Right renal pelvis (tissue), 4 donors: ENCODE measurements around the gene TEX2. TPM values are rescaled to one million over a fixed set of nuclear protein-coding genes. Genes with fewer than 3 reads are reported as not detected.
"Not testable (repeated sequence)": the region's sequence is repeated elsewhere in the genome, so short reads cannot be mapped to it uniquely, and the experiment has no call there.

Experiments used
- DNase-seq, 4 donors: peaks; one replicate each; pipeline ENCODE4 v3.0.0-alpha.2; 2013; ENCODE audit warnings: low read depth in 4 of 4, low spot score in 3 of 4, missing footprints in 1 of 4
- polyA plus RNA-seq, 4 donors: library from polyadenylated mRNA; unstranded; fragments of 120-200 nt; gene quantifications; one replicate each; pipeline ENCODE4 v1.2.1, GENCODE V29; 2013; ENCODE audit not compliant: insufficient read length in 4 of 4

TEX2 gene
- polyA plus RNA-seq, 4 donors = 24.6 to 28.7 (median 27.2) TPM

DNA sequence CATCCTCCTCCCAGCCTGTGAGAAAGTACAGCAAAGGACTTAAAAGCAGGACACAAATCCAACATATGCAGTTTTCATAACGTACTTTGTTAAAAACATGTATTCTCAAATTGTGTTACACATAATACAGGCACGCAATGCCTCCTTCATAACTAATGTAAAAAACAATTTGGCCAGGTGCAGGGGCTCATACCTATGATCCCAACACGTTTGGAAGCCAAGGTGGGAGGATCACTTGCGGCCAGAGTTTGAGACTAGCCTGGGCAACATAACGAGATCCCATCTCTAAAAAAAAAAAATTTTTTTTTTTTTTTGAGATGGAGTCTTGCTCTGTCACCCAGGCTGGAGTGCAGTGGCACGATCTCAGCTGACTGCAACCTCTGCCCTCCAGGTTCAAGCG lies 20.4 kb downstream of the TEX2 start:
- no peak for DNase-seq

DNA sequence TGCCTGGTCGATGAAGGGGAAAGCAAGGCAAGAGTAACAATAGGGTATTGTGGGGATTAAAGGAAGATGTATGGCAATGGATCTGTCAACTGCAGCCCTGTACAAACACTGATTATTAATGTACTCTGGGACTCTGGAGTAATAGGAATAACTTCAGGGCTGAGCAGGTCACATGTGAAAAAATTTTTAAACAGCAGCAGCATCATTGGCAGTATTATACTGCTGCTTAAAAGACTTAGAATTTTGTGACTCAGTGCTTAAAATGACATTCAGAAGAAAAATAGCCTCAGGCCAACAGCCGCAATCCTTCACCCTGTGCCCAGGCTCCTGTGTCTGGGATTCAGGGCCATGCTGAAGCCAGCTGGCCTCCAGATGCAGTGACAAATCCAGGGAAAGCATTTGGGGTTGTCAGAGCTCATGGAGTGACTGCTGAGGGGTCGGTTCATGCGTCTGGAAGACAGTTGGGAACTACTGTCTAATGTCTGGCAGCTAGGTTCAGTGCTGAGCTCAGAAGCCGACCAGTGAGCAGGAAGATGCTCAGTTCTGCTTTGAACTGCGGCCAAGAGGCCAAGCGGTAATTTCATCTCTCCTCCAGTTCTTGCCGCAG lies 22.2 kb downstream of the TEX2 start:
- DNase-seq = no peak

DNA sequence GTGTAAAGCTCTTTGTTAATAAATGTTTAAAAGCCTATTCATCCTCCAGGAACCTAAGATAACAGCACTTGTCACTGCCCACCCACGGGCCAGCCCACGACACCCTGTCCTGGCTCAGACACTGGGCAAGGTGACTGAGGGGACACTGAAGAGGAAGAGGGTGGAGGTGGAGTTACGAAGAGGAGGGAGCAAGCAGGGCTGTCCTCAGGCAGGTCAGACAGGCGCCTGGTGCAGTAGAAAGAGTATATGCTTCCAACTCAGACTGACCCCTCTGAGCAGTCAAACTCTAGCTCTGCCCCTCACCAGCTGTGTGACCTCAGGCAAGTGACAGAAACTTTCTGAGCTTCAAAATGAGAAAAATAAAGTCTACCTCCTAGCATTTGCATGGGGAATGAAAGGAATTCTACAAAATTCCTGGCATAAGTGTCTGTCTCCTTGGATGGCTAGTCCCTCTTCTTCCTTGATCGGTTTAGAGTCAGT lies 22.8 kb downstream of the TEX2 start:
- DNase-seq = no peak

DNA sequence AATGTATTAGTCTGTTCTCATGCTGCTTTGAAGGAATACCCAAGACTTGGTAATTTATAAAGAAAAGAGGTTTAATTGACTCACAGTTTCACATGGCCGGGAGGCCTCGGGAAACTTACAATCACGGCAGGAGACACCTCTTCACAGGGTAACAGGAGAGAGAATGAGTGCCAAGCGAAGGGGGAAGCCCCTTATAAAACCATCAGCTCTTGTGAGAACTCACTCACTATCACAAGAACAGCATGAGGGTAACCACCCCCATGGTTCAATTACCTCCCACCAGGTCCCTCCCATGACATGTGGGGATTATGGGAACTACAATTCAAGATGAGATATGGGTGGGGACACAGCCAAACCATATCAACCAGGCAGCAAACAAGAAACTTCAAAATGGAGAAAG lies 24.6 kb downstream of the TEX2 start:
- not testable (repeated sequence) for DNase-seq

DNA sequence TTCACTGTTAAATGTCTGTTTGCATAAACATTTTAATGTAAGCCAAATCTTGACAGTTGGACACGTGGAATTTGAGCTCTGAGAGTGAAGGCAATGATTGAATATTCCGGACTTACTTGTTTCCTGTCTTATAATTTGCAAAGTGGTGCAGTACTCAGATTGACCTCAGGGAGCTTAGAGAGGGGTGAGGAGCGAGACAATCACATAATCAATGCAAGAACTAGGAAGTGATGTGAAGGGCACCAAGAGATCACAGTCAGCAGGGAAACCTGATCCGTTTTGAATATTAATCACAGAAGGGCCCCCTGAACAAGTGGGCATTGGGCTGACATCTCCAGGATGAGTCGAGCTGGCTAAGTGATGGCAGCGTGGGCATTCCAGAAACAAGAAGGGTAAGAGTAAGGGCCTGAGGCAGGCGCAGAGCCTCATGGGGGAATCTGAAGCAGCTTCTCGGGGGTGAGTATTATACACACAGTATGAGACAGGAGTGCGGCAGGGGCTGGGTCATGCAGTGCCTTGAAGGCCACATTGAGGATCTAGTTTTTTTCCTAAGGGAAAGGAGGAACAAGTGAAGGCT lies 26.1 kb downstream of the TEX2 start:
- DNase-seq = no peak

DNA sequence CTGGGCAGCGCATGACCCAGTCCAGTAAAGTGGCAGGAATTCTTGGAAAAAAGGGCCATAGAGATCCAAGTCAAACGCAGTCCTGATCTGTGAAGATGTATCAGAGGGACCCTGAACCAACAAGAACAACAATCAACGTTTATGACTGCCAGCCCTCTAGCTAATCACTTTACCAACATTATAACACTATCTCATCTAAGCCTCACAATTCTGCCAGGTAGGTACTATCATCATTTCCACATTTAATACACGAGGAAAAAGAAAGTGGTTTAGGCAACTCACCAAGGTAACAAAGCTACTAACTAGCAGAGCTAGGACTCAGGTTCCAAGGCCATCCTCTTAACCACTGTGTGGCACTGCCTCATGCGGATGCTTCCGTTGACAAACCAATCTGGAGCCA lies 28.1 kb downstream of the TEX2 start:
- DNase-seq = no peak

DNA sequence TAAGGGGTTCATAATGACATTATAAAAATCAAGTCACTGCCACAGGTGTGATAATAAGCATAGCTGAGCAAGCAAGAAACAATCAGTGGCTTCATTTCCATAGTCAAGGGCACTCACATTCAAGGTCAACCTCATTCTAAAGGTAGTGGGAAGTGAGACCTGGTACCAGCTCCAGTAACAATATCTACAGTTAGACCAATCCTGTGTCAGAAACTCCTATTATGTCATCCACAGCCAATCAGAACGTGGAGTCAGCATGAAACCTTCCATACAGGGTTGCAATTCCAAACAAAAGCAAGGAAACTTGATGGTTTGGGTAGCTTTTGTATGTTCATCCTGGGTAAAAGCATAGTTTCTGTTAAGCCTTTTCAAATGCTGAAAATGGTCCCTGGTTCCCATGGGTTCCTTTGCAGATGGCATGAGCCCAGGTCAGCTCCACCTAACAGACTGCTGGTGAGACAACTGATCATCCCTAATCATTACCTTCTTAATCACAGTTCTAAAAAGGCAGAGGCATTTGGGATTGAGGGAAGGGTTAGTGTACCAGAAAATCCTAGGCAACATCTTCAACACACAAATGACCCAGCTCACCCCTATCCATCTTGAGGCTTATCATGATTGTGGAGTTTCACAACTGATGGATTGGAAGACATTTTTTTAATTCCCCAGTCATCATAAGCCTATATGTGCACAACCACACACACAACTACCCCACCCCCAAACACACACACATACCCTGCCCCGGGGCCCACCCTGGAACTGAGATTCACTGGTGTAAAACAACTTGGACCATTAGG lies 30.4 kb downstream of the TEX2 start:
- no peak for DNase-seq

DNA sequence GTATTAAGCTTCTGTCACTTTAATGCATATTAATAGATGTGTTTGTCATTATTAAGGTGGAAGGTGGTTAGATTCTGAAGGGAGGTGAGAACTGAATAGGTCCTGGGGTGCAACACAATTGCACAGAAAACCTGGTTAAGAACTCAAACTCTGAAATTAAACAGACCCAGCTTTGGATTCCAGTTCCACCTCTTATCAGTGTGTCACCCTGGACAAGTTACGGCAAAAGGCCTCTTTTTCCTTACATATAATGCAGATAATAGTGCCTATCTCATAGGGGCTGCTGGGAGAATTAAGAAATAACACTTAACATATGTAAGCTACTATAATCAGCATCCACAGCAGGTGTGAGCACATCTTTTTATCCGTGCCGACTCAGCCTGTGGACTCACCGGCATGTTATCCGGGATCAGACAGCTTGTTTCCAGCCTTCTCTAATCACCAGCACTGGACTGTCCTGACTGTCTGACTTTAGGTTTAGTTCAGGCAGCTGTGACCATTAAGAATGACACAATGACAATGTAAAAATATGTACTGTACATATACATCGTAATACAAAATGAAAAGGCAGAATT lies 31.4 kb downstream of the TEX2 start:
- DNase-seq = no peak

DNA sequence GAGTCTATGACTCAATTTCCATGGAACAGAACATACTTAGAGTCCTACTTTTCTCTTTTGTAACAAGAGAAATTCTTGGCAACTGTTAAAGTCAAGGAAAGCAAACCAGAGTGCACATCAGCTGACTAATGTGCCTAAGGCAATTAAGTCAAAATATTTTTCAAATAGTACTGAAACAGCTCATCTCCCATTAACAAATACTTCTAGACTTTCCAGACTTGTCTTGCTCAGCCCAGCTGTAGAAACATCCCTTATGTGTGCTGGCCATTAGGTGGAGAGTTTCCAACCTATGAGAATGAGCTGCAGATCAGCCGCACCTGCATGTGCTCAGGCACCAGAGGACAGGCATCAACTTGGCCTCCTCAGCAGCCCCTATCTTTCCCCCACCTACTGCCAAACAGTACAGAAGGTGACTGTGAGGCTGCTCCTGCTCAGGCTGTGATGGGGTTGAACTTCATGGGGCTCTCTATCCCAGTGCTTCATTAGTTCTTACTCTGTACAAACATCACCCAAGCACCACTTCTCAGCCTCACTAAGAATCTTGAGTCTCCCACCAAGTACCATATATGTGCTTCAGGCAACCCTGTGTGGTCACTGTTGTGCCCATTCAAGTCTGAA lies 32.2 kb downstream of the TEX2 start:
- no peak for DNase-seq

DNA sequence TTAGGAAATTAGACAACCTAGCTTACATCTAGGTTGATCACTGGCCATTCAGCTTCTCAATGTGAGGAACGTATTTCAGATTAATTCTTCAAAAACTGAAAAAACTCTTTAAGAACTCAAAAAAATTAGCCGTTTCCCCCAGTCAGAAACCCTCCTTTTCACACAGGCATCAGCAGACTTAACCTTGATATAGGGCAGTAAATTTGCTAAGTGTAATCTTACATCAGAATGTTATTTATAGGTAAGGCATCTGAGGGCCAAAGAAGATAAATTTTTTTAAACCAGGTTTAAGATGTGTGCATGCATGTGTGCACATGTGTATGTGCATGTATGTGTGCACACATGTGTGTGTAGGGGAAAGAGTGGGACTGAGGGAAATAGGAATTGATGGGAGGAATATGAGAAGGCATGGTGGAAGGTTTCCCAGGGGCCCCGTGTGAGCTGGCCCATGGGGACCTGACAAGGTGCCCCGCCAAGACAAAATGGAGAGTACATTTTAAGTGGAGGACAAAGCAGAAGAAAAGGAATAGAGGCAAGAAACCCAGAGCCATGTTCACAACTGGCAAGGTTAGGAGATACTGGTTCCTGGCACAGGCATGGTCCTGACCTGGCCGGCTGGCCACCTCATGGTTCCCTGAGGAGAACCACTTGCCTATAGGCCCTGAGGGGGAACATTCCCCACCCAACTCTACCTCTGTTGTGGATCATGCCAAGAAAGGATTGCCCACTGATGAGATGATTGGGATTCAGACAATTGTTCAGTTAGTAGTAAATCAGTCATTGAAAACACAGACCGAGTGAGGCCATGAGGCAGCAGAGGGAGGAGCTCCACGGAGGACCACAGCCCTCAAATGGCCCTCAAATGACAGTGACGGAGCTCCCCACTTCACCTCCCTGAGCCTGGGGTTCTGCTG lies 33.0 kb downstream of the TEX2 start:
- DNase-seq = no peak

DNA sequence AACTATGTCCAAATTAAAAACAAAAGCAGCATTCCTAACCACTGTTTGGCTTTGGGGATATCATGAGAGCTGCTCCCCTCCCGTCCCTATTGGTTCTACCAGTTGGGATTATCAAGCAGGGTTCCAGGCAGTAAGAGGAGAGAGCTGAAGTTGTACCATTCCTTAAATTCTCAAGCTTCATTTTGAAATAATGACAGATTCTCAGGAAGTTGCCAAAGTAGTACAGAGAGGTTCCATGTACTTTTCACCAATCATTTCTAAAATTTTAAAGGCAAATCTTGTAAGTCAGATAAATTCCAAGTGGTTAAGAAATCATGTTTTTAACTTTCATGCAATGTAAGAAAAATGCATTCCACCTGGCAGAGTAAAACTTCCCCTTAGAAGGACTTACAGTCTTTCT lies 36.9 kb downstream of the TEX2 start:
- no peak for DNase-seq

DNA sequence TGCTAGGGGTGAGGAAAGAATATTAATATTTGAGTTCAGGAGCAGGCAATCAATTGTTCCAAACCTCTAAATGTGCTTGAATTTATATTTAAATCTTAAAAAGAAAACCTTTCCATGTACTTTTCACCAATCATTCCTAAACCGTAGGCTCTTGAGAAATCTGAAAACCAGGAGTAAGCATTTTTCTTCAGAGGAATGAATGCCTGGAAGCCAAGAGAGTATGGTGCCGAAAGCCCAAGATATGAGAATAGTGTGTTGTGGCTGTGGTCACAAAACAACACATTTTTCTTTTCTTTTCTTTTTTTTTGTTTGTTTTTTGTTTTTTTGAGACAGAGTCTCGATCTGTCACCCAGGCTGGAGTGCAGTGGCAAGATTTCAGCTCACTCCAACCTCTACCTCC lies 37.6 kb downstream of the TEX2 start:
- DNase-seq = no peak

DNA sequence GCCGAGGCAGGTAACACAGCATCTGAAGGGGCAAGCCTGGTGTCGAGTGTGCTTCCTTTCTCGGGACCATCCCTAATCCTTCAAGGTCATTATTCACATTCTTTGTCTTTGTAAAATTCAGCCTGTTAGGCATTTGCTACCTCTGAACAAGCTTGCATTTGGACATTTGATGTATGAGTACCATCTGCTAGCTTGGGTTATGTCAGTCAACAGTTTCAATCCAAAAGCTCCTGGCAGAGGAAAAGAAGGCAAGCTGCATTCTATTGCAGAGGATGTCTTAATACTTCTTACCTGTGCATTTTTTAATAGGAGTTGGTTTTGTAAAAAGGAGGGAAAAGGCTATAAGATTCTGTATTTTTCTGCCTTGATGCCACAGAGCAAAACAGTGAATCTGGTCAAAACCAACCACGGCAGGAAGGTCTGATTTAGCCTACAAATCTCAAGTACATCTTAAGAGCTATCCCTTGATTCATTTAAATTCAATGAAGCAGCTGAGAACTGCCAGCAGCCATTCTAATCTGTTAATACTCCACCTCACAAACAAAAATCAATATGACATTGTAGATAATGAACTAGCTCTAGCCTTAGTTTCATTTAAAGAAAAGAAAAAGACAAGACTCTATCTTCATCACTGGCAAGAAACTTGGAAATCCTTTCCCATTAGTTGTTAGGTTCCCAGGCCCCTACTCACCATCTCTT lies 39.0 kb downstream of the TEX2 start:
- DNase-seq = no peak

DNA sequence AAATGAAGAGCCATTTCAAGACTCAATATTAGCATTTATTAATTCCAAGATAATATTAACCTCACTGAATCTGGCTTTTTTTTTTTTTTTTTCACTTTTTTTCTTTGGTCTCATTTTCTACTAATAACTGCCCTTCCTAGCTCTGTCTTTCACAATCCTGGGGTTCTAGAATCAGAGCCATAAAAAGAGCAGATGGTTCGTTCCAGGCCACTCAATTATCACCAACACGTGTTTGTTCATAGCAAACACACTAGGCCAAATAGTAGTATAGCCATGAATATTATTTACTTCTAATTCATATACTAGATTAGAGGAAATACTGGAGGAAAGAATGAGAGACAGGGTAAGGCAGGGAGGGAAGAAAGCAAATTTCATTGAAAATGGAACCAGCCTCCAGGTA lies 39.8 kb downstream of the TEX2 start:
- DNase-seq = no peak

DNA sequence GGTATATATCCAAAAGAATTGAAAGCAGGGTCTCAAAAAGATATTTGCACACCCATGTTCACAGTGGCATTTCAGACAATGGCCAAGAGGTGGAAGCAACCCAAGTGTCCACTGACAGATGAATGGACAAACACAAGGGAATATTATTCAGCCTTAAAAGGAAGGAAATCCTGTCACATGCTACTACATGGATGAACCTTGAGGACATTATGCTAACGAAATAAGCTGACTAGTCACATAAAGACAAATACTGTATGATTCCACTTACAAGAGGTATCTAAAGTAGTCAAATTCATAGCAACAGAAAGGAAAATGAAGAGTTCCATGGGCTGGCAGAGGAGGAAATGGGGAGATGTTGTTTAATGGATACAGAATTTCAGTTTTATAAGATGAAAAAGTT lies 41.4 kb downstream of the TEX2 start:
- DNase-seq = no peak

DNA sequence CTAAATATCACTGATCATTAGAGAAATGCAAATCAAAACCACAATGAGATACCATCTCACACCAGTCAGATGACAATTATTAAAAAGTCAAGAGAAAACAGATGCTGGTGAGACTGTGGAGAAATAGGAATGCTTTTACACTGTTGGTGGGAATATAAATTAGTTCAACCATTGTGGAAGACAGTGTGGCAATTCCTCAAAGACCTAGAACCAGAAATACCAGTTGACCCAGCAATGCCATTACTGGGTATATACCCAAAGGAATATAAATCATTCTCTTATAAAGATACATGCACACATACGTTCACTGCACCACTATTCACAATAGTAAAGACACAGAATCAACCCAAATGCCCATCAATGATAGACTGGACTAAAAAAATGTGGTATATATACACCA lies 42.5 kb downstream of the TEX2 start:
- DNase-seq = not testable (repeated sequence)

DNA sequence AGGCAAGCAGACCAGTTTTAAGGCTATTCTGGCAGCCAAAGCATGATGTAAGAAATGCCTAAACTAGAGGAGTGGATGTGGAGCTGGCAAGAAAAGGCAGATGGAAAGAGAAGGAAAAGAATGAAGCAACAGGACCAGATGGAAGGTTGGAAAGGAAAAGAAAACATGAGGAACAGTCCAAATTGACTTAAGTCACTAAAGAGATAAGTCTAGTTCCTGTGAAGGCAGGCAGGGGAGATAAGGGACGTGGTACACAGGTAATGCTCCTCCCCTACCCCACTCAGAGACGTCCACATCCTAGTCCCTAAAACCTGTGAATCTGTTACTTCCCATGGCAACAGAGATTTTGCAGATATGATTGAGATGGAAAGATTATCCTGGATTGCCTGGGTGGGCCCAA lies 43.5 kb downstream of the TEX2 start:
- no peak for DNase-seq

DNA sequence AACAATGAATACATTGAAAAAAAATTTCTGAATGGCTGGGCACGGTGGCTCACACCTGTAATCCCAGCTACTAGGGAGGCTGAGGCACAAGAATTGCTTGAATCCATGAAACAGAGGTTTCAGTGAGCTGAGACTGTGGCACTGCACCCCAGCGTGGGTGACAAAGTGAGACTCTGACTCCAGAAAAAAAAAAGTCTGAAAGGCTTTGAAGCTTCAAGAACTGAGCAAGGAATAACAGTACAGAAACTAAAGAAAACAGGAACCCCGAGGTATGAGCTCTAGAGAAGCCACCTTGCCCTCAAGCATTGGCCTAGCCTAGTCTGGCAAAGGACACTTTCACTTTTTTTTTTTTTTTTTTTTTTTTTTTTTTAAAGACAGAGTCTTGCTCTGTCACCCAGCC lies 45.0 kb downstream of the TEX2 start:
- DNase-seq = no peak

DNA sequence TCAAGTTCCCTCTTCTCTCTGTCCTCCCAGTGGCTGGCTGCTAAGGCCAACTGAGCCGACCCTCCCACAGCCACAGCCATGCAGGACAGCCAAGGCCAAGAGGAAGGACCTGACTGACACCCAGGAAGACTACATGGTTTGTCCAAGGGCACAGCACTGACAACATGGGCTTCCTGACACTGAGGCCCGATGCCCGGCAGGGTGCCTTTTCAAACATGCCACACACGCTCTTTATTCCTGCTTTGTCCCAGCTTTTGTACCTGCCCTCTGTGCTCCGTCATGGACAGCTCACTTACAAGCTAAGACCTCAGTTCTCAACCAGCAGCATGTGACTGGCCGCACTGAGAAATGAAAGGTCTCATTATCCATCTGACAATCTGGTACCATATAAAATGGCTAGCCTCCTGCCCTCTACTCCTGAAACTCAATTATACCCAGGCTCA lies 45.8 kb downstream of the TEX2 start:
- no peak for DNase-seq
